Stimulated activated CD4-positive, alpha-beta T cell treated with anti-CD3 and anti-CD28 coated beads, Interleukin-1b, Interleukin-23, amount 100 ng/mL, for 48 hours (primary cell): Measurements from ENCODE around the gene CCDC149.

Source experiments
- DNase-seq: peaks from one replicate; pipeline ENCODE4 v3.0.0-alpha.2; 2020

CCDC149 gene

DNA sequence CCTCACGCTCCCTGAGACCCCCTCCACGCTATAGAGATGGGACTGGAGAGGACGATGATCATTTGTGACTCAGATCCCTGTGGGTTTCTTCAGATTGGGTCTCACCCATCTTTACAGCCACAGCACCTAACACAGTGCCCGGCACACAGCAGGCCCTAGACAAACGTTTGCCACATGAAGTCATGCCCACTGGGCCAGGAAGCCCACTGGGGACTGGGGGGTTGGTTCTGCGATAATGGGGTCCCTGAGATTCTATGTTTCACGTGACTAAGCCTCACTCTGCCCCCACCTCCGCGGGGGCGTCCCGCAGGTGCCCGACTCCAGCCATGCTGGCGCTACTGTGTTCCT lies 113.7 kb downstream of the CCDC149 start:
- DNase-seq: no peak

DNA sequence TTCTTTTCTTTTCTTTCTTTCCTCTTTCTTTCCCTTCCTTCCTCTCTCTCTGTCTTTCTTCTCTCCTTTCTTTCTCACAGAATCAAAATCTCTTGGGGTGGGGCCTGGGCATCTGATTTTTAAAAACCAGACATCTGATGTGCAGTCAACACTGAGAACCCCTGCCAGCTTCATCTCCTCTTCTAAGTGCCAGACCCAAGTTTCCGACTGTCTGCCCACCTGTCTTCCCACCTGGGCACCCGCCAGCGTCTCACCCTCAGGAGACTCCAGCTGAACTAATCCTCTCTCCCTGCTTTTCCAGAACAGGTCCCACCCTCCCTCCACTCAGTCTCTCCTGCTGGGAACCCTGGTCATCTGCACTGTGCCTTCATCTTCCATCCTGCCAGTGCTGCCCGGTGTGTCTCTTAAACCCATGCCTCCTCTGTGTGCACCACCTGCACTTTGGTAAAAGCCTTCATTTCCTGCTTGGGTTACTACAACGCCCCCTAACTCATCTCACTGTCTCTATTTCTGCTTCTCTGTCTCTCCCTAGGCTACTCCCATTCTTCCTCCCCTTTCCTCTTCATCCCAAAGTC lies 114.7 kb downstream of the CCDC149 start:
- DNase-seq: no peak

DNA sequence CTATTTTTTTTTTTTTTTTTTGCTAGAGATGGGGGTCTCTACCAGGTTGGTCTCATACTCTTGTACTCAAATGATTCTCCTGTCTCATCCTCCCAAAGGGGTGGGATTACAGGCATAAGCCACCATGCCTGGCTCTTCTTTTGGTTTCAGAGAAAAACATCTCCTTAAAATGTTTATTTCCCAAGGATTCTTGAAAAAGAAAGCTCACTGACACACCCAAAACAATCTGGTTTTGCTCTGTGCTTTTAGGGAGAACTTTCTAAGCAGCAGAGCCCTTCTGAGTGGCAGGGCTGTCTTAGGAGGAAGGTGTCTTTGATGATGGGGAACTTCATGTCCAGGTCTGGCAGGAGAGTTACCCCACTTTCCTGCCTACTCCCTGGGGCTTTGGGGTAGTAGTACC lies 116.2 kb downstream of the CCDC149 start:
- DNase-seq: no peak

DNA sequence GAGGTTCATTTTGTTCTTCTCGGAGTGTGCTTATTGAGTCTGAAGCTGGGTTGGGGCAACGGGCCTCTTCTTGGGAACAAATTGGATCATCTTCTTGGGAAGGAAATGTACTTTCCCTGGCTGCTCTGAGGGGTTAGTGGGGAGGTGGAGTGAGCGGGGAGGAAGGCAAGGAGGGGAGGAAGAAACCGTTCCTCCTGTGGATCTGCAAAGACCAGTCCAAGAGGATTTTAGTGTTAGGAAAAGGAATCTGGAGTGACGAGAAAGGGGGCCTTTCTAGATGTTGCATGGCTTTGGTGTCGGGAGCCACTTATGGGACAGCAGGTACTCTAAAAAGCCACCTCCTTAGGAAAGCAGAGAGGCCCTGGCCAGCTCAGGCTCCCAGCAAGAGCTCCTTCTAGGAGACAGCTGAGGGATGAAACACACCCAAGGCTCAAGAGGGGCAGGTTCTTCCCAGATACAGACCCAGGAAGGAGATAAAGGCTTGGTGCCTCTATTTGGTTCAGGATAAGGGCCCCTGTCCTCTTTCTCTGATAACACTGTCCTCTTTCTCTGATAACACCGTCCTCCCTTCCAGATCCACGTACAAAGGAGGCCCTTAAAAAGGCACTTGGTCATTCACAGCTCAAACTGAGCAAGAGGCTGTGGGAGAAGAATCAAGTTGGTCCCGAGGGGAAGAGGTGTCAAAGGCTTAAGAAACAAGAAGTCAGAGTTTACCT lies 117.0 kb downstream of the CCDC149 start:
- no peak for DNase-seq

DNA sequence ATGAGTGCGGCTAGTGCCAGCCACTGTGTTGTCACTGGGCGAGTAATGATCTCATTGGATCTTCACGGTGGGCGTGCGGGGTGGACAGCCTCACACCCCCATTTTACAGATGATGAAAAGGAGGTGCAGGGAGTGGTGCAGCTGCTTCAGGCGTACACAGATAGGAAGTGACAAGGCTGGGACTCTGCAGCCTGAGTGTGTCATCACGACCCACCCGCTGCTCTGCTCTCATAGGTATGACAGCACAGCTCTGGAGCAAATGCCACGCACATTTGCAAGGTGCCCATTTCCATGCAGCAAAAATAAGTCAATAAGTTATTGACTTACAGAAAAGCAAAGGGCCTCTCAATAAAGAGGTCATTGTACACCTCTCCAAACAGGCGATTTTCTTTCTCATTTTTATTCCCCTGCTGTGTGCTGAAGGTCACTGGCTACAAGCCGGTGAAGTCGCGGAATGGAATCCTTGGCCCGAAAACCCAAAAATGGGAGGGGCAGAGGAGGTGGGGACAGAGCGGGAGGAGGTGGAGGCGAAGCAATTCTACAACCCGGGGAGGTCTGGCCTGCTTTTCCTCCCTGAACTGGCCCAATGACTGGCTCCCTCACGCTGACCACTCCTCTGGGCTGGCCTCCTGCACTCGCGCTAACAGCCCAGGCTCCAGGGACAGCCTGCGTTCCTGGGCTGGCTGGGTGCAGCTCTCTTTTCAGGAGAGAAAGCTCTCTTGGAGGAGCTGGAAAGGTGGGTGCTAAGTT lies 117.8 kb downstream of the CCDC149 start, which contains the start of gene SOD3:
TSS of gene SOD3 (plus strand) at position 658 of the 750 bp plus-strand sequence. CDS start 3,949 bp downstream, outside the sequence.
- DNase-seq: no peak

DNA sequence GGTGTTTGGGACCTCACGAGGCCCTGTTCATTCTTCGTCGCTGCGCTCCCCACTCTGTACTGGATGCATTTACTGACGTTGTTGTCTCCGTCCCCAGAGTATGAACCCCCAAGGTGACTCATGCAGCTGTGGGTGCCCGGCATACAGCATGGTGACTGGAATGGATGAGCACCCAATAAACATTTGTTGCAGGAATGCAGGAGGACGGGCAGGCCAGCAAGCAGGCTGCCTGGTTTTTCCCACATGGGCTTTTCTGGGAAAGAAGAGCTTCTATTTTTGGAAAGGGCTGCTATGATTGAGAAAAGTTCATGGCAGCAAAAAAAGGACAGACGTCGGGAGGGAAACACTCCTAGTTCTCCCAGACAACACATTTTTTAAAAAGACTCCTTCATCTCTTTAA lies 118.4 kb downstream of the CCDC149 start:
- no peak for DNase-seq

DNA sequence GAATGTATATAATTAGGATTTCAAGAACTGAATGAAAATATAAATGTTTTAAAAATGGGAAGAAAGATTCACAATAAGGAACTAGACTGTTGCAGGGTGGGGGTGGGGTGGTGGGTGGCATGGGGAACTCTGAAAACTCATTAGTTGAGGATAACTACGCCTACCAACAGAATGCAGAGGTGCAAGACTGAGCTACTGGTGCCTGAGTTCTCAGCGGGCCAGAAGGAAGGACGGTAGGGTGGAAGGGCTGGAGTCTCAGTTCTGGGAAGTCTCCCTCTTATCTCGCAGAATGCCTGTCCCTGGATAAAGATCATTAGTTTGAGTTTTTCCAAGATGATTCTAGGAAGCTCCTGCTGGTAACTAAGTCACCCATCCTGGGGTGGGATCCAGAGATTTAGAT lies 118.8 kb downstream of the CCDC149 start:
- no peak for DNase-seq

DNA sequence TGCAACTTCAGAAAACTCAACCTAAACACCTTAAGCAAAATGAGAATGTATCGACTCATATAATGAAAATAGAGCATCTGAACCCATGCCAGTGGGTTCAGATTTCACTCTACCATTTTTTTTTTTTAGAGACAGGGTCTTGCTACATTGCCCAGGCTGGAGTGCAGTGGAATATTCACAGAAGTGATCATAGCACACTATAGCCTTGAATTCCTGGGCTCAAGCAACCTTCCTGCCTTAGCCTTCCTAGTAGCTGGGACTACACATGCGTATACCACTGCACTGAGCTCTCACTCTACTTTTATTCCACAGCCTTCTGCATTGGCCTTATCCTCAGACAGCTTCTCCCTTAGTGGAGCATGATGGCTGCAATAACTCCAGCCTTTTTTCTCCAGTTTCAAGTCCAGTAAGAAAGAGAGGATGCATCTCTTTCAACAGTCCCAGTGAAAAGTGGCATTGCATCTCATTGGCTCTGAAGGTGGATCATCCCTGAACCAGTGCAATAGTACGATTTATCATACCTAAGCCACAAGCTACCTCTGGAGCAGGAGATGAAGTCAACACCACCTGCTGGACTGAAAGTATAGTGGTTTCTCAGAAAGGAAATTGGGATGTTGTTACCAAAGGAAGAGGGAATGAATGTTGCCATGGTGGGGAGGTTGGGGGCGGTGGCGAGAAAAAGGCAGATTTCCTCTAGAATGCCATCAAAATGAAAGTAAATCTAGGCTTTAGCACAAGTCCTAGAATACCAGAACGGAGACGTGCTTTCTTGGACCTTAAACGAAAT lies 119.4 kb downstream of the CCDC149 start:
- no peak for DNase-seq

DNA sequence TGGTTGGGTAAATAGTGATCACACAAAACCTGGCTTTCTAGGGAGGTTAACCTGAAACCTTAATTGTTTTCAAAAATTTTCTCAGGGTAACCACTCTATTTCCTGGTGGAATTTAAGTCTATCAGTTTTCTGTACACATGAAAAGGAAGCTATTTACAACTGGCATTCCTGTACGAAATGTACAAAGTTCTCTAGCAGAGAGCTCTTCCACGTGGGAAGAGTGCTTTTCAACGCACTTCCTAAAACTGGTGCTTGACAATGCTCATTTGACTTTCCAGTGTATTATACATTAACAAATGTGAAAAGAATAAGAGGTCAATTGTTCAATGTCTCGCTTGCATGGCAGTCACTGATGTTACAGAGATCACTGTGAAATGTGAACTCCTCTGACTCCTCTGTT lies 120.3 kb downstream of the CCDC149 start:
- no peak for DNase-seq

DNA sequence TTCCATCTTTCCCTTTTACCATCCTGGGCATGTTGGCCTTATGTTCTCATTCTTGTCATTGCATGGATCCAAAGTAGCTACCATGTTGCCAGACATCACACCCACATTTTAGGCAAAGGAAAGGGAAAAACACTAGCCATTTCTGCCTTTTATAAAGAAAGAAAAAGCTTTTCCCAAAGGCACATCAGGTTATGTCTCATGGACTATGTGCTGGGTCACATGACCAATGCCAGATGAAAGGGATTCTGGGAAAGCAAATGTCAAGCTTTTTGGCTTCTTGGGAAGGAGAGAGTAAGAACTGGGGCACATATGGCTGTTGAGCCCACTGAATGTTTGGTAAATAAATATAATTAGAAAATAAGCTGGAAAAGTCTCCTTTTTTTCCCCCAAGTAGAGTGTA lies 121.8 kb downstream of the CCDC149 start:
- DNase-seq: no peak

DNA sequence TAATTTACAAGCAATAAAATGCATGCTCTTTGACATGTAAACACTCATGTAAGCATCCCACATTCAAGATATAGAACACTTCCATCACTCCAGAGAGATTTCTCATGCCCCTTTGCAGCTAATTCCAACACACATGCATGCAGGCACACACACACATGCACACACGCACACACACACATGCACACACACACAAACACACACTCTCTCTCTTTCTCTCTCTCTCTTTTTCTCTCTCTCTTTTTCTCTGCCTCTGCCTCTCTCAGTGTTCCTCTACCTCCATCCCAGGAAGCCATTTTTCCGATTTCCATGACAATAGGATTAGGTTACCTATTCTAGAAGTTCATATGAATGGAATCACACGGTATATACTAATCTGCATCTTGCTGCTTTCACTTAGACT lies 129.3 kb downstream of the CCDC149 start:
- no peak for DNase-seq

DNA sequence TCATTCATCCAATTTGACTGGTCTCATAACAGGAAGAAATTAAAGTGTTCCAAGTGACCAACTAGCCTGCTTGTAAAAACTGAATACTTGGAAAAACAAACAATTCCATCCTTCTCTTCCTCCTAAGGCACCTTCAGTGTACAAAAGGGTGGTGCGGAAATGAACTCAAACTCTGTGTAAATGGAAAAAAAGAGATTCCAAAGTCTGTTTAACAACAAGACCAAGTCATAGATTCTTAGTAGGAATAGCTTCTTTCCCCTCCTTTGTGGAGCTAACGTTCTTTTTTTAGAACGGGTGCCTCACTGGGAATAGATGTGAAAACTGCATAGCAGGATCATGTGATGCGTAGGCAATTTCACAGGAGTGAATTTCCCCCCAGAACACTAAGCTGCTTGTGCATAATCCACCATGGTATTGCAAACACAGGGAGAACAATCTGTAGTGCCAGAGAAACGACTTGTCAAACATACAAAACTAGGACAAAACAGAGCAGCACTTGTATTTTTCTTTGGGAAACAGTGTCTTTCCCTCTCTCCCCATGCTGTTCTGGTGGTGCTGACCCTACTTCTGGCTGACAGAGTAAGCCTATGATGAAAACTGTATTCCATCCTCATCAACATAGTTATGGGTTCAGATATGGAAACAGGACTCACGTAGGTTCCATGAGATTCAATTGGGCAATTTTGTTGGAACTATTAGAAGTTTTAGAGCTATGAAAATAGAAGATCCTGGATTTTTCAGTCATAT lies 130.7 kb downstream of the CCDC149 start:
- no peak for DNase-seq

DNA sequence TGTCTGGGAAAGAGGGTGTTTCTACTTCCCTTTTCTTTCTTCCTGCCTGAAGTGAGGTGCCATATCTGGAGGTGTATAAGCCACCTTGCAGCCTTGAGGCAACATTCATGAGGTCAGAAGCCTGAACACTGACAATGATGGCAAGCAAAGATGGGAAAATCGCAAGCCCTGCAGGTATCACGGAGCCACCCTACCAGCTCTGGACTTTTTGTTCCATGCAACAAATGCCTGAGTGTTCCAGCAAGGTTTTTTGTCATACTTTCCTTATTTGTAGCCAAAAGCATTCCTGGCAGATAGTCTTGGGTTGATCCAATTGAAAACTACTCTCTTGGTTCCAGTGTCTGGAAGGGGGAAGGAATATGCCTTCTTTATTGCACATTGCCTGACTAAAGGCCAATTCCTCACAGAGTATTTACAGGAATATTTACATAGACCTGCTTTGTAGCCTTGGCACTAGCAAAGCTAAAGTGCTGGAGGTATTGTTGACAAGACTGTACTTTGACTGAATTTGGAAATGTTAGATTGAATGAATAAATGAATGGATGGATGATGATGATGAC lies 131.8 kb downstream of the CCDC149 start:
- no peak for DNase-seq

DNA sequence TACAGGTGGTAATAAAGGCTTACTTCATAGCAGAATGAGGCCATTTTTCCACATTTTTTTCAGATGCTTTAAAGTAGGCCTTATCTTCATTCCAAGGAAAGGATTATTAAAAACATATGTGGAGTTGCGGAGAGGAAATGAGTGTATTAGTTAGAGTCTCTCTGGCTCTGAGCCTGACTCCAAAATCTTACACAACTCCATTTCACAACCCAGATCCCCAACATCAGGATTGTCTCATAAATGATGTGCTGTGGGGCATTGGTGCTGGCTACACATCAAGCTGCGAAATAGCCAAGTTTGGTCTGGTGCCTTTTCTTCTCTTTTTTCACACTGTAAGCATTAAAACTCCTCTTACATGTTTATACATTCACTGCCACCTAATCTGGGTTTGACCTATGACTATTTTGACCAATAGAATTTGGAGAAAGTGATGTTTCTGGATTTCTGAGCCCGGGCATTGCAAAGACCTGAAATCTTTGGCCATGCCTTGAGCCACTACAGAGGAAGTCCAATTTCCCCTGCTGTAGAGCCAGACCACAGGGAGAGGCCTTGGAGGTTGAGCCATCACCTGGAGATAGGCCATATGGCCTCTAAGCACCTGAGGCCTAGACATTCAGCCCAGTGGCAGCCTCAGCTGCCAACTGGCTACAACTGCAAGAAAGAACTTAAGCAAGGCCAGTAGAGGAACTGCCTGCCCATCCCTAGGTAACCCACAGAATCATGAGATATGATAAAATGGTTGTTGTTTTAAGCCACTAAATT lies 134.2 kb downstream of the CCDC149 start:
- no peak for DNase-seq

DNA sequence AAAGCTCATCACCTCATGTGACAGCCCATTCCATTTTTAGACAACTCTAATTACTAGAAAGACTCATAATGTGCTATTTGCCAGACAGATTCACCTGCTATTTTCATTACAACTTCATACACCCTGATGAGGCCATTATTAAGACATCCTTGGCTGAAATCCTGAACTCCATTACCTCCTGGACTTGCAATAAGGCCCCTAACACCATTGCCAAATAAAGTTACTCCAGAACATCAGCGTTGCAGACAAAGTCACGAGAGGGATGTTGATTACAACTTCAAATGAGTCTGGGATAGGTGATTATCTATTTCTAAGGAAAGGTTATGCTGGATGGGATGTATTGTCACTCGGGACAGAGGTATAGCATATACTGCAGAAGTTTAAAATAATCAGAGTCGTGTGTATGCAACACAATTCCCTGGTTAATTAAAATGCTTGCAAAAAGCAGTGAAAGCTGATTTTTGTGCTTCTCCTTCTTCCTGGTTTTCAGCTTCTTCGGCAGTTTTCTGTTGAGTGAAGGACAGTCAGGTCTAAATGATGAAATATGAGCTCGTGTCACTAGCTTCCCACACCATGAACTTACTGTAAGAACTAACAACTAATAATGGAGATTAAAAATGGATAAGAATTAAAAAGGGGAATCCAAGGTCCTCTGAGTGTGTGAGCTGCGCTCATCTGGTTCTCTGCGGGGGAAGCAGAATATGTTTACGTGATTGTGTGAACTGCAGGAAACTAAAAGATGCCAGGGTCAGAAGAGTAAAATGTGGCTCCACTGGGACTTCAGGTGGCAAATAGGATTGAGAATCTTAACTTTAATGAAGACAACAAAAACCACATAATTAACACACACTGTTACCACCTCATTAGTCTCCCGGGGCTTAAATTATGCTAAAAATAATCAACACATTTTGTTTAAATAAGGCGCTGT lies 135.0 kb downstream of the CCDC149 start:
- DNase-seq: no peak

DNA sequence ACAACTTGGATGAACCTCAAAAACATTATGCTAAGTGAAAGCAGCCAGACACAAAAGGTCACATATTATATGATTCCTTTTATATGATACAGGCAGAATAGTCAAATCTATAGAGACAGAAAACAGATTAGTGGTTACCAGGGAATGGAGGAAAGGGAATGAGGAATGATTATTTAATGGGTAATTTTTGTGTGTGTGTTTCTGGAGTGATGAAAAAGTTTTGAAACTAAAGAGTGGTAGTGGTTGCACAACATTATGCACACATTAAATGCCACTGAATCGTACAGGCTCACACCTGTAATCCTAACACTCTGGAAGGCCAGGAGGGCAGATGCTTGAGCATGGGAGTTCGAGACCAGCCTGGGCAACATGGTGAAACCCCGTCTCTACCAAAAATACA lies 137.1 kb downstream of the CCDC149 start:
- no peak for DNase-seq

DNA sequence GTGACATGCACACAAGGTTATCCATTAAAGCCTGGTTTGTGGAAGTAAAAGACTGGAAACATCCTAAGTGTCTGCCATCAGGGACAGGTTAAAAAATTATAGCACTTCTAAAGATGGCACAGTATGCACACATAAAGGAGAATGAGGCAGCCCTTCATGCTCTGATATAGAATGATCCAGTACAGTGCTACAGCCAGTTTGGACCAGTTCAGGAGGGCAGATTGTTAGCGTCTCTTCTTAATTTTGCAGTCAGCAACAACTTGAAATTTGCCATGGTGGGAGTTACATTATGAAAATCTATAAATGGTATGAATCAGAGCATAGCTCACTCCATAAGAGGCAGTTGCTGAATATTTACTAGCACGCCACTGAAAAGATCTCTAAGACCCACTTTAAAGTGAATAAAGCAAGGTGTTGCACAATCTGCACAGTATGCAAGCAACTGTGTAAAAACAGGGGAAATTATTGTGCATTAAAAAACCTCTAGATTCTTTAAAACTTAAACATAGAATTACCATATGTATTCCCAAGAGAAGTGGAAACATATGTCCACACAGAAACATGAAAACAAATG lies 137.7 kb downstream of the CCDC149 start:
- no peak for DNase-seq

DNA sequence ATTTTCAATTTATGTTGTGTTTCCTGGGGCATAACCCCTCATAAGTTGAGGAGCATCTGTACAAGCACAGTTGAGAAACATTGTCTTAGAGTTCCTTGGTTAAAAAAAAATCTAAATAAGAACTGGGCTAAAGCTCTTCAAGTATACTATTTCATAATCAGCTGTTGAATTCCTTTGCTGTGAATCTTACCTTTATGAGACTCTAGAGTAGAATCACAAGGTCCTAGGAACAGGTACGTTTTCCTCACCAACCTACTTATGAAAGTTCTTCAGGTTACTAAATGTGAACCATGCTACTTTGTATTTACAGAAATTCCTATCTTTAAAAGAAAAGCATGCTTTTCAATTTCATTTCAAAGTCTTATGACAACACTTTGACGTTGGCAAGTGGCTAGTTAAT lies 138.4 kb downstream of the CCDC149 start:
- DNase-seq: no peak

DNA sequence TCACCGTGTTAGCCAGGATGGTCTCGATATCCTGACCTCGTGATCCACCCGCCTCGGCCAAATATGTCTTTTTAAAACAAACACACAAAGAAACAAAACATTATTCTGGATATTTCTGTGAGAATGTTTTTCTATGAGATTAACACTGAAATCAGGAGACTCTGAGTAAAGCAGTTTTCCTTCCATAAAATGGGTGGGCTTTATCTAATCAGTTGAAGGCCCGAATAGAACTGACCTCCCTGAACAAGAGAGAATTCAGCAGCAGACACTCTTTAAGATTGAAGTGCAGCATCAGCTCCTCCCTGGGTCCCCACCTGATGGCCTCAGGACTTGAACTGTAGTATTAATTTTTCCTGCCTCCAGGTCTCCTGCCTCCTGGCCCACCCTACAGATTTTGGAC lies 139.9 kb downstream of the CCDC149 start:
- no peak for DNase-seq

DNA sequence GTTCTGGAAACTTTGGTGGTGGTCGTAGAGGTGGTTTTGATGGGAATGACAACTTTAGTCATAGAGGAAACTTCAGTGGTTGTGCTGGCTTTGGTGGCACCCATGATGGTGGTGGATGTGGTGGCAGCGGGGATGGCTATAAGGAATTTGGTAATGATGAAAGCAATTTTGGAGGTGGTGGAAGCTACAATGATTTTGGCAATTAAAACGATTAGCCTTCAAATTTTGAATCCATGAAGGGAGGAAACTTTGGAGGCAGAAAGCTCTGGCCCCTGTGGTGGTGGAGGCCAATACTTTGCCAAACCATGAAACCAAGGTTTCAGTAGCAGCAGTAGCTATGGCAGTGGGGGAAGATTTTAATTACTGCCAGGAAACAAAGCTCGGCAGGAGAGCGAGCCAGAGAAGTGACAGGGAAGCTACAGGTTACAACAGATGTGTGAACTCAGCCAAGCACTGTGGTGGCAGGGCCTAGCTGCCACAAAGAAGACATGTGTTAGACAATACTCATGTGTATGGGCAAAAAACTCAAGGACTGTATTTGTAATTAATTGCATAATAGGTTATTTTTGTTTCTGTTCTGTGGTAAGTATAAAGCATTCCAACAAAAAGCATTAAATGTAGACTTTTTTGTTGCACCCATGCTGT lies 140.7 kb downstream of the CCDC149 start:
- no peak for DNase-seq
